Hematopoietic multipotent progenitor cell treated with erythropoietin and hydrocortisone succinate and interleukin-3 and kit ligand, for 17 days (in vitro differentiated cells): ENCODE results near the gene CMTM4.
"Not testable (repeated sequence)": the region's sequence is repeated elsewhere in the genome, so short reads cannot be mapped to it uniquely, and the experiment has no call there.

Experiments
- DNase-seq: peaks from one replicate; pipeline ENCODE4 v3.0.0-alpha.2; 2015; ENCODE audit warnings: low spot score

Gene CMTM4

DNA sequence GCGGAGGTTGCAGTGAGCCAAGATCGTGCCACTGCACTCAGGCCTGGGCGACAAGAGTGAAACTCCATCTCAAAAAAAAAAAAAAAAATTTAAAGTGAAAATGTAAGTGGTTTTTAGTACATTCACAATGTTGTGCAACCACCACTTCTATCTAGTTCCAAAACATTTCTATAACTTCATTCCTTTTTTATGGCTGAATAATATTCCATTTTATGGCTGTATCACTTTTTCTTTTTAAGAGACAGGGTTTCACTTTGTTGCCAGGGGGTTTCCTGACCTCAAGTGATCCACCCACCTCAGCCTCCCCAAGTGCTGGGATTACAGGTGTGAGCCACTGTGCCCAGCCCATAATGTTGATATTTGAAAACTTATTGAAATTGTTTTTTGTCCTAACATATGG, 103.7 kb downstream of the CMTM4 start:
- DNase-seq, result no peak

DNA sequence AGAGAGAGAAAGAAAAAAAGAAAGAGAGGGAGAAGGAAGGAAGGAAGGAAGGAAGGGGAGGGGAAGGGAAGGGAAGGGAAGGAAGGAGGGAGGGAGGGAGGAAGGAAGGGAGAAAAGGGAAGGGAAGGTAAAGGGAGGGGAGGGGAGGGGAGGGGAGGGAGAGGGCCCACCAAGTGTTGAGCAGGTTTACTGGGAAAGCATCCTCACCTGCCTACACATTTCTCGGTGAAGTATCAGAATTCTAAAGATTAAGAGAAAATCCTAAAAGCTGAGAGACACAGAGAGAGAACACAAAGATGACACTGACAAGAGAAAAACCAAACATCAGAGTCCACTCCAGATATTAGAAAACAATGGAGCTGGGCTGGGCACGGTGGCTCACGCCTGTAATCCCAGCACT, 104.3 kb downstream of the CMTM4 start:
- no peak for DNase-seq

GRCh38 chr16:66591018-66591417, 105.5 kb downstream of the CMTM4 start:
- no peak for DNase-seq

- DNase-seq, result no peak
Observed at GRCh38 chr16:66590322-66590721, 106.2 kb downstream of the CMTM4 start.

GRCh38 chr16:66588981-66589713, 107.4 kb downstream of the CMTM4 start:
- peak; percentile 65 for DNase-seq

GRCh38 chr16:66587881-66588600, 108.5 kb downstream of the CMTM4 start:
- DNase-seq, result no peak

GRCh38 chr16:66585481-66586239, 110.9 kb downstream of the CMTM4 start:
- DNase-seq, result no peak

DNA sequence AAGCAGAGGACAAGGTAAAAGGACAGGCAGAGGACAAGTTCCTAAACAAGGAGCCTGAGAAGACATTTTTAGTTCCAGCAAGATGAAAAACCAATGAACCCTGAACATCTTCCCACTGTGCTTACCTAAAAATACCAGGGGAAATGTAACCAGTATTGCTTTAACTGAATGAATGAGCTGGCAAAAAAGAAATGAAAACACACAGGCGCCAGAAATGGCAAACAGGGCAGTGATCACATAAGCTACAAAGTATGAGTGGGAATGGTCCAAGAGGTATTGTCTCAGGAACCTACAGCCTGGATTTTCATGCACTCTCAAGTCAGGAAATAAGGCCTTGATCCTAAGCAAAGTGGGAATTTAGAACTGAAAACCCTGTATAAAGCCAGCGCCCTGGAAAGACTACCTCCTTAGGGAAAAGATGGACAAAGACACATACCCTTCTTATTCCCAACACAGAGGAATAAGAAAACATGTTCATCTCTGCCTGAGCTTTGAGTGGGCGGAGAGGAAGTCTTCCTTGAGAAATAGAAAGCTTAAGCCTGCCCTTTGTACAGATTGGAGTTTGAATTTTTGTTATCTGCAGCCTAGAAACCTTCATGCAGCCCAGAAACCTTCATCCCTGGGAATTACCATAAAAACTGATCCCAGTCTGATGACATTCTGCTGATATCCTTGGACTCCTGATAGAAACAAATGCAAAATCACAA, 115.1 kb downstream of the CMTM4 start:
- DNase-seq, result no peak

GRCh38 chr16:66580605-66581209, 115.8 kb downstream of the CMTM4 start:
- no peak for DNase-seq

DNA sequence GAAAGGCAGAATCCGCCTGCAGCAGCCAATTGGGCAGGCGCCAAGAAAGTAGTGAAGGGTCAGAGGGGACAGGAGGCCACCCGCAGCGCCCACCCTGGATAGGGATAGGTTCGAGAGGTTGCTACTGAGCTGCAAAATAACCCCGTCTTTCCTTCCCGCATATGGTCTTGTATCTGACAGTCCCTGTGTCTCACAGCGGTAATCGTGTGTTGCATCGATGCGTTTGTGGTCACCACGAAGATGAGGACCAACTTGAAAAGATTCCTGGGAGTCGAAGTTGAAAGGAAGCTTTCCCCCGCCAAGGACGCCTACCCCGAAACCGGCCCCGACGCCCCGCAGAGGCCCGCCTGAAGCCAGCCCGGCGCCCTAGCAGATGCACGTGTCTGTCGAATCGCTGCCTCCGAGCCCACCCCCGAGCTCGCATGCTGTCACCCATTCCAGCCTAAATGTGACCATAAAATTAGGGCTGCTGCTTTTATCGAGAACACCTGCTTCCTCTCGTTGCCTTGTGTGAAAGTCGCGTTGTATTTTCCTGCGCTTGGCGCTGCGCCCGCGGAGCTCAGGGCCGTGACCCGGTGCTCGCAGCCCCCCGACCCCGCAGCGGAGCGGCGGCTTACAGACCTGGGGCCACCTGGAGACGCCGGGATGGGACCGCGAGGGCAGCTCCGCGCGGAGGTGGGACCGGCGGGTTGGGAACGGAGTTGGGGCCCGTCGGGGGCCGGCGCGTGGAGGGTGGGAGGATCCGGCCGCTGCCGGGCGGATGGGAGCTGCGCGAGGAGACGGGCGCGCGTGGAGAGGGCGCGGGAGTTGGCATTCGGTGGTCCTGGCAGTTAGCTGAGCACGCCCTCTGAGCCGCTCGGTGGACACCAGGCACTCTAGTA, 117.7 kb downstream of the CMTM4 start, which contains the start of gene CMTM2:
Gene CMTM2 (plus strand): TSS at position 813 of the 881 bp plus-strand sequence. CDS start 145 bp downstream, outside the sequence.
- no peak for DNase-seq

GRCh38 chr16:66576296-66576695, 120.2 kb downstream of the CMTM4 start:
- no peak for DNase-seq

- no peak for DNase-seq
Observed at GRCh38 chr16:66575060-66575459, 121.5 kb downstream of the CMTM4 start.

DNA sequence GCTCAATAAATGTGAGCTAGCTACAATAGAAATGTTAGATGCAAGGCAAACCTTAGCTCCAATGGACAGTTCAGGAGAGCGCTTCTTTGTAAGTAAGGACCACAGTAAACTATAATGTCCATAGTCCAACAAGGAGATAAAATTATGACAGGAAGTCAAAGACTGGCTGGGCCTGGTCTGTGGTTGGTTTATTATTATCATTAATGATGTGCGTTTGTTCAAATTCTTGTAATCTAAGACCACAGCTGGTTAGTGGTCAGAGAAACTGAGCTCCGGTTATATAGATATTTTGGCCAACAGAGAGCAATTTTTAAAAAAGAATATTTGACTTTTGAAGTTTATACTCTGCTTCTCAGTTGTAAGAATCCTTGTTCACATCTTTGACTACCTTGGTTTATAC, 122.0 kb downstream of the CMTM4 start:
- no peak for DNase-seq

- DNase-seq, result no peak
Observed at GRCh38 chr16:66574081-66574480, 122.5 kb downstream of the CMTM4 start.

- DNase-seq, result peak; percentile 16
Observed at GRCh38 chr16:66572356-66572755, 124.2 kb downstream of the CMTM4 start.

GRCh38 chr16:66569827-66570405, 126.6 kb downstream of the CMTM4 start:
- no peak for DNase-seq

- no peak for DNase-seq
Observed at GRCh38 chr16:66569131-66569530, 127.4 kb downstream of the CMTM4 start.

DNA sequence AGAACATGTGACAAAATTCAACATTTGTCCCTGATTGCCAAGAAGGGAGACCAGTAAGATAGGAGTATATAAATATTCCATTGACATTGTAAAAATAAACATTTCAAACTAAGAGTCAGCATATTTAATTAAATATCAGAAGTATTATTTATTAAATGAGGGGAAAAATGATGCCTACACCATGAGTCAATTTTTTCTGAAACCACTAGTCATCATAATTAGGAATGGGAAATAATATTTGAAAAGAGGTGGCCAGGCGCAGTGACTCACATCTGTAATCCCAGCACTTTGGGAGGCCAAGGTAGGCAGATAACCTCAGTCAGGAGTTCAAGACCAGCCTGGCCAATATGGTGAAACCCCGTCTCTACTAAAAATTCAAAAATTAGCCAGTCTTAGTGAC, 128.2 kb downstream of the CMTM4 start:
- DNase-seq, result no peak

DNA sequence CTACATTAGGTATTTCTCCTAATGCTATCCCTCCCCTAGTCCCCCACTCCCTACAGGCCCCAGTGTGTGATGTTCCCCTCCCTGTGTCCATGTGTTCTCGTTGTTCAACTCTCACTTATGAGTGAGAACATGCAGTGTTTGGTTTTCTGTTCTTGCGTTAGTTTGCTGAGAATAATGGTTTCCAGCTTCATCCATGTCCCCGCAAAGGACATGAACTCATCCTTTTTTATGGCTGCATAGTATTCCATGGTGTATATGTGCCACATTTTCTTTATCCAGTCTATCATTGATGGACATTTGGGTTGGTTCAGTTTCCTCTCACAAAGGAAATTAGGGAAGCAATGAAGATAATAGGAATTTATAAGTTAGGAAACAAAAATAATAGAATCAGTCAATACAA, 129.3 kb downstream of the CMTM4 start:
- DNase-seq, result not testable (repeated sequence)
